Measurements from ENCODE around the gene MIDN. TPM values are rescaled to one million over a fixed set of nuclear protein-coding genes. Genes with fewer than 3 reads are reported as not detected.
A peak's percentile ranks its signal among the peaks of the same experiment; 100 is the strongest.

The MIDN gene
- total RNA-seq, 1 experiment from 2014 or later = 118 TPM

GRCh38 chr19:1254530-1255185, 6.3 kb downstream of the MIDN start:
- H3K4me3 ChIP-seq (ENCODE audit: low read depth in 2 of 2, low read length in 2 of 2) = peak overlapping the region; percentile 32 to 59; a peak in 3 of 4 replicates
- peaks cover 55% of the 10 kb centered on the region for H3K4me1 ChIP-seq (ENCODE audit: control insufficient read depth, insufficient read depth, low read length)
- H3K9me3 ChIP-seq (ENCODE audit: control insufficient read depth, insufficient read depth, low read depth, low read length) = no peaks in the 10 kb centered on the region
- H3K36me3 ChIP-seq (ENCODE audit: control insufficient read depth, insufficient read depth, low read length) = peaks cover 5% of the 10 kb centered on the region
- intact Hi-C loops (cut with micrococcal nuclease; ENCODE audit: unreplicated experiment) (no loop called here), in situ Hi-C loops (cut with HindIII; ENCODE audit: low pct_unique_long_range_greater_than_20kb, low sequenced_read_pairs) (no loop called here)
- H3K27me3 ChIP-seq (ENCODE audit: control insufficient read depth, insufficient read depth, low read length) = no peaks in the 10 kb centered on the region
- ChIA-PET POLR2A (no interaction called here), CTCF (no interaction called here)
- ATAC-seq (no peak), DNase-seq (ENCODE audit: low read depth, low spot score) (no peak)
- BruUV-seq (replicated peaks) = no TSS peak
- peak overlapping the region; percentile 62 for H3K27ac ChIP-seq (ENCODE audit: low read length)
- no peak for TF ChIP-seq SIN3A (IDR thresholded peaks at IDR 0.05; ENCODE audit: borderline replicate concordance, insufficient read depth, low read depth, low read length)
- no peak for TF ChIP-seq TCF7L2 (IDR thresholded peaks at IDR 0.05; ENCODE audit: low read depth, low read length)
- peak; percentile 29; the same call in 1 of the 2 replicates for TF ChIP-seq POLR2AphosphoS5 (IDR thresholded peaks at IDR 0.05; ENCODE audit: low read depth, low read length)

DNA sequence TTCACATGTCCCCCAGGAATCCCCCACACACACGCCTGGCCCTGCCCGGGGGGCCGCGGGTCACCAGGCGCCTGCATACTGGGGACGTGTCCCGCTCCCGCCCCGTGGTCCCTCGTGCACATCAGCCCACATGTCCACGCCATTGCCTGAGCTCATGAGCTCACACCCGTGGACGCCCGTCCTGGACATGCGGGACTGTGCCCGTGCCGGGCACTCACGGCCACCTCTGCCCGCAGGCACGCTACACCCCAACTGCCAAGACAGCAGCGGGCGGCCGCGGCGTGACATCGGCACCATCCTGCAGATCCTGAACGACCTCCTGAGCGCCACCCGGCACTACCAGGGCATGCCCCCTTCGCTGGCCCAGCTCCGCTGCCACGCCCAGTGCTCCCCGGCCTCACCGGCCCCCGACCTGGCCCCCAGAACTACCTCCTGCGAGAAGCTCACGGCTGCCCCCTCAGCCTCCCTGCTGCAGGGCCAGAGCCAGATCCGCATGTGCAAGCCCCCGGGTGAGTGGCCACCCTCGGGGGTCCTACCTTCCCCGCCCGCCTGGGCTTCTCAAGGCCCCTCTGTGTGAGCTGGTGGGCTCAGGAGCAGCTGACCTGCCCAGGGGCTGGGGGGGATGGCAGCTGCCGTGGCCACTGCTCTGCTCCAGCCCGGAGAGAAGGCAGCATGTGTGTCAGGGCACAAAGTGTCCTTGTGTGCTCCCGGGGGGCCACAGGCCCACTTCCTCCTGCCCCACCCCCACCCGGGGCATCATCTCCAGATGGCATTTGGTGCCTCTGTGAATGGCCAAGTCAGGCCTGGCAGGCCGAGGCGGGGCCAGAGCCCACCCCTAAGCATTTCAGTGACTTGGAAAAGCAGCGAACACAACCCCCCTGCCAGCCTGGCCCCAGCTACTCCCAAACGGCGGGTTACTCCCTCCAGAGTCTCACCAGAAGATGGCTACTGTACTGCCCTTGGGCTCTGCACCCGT, 7.1 kb downstream of the MIDN start:
- Histone ChIP-seq H3K4me1 (ENCODE audit: control insufficient read depth, insufficient read depth, low read length) (peaks cover 63% of the 10 kb centered on the region), H3K9me3 (ENCODE audit: control insufficient read depth, insufficient read depth, low read depth, low read length) (no peaks in the 10 kb centered on the region), H3K27ac (ENCODE audit: low read length) (peak overlapping the region; percentile 62), H3K4me3 (ENCODE audit: low read depth in 2 of 2, low read length in 2 of 2) (no peak overlapping the region), H3K27me3 (ENCODE audit: control insufficient read depth, insufficient read depth, low read length) (no peaks in the 10 kb centered on the region), H3K36me3 (ENCODE audit: control insufficient read depth, insufficient read depth, low read length) (peaks cover 2% of the 10 kb centered on the region)
- ATAC-seq (no peak), DNase-seq (ENCODE audit: low read depth, low spot score) (no peak)
- in situ Hi-C loops (cut with HindIII; ENCODE audit: low pct_unique_long_range_greater_than_20kb, low sequenced_read_pairs) = no loop called here
- ChIA-PET CTCF (no interaction called here), POLR2A (no interaction called here)
- no peak for TF ChIP-seq TCF7L2 (IDR thresholded peaks at IDR 0.05; ENCODE audit: low read depth, low read length)
- TF ChIP-seq POLR2AphosphoS5 (IDR thresholded peaks at IDR 0.05; ENCODE audit: low read depth, low read length) = 0 out of 2 replicates have a peak, but pooled peaks have one; percentile 37
- intact Hi-C loops (cut with micrococcal nuclease; ENCODE audit: unreplicated experiment) = no loop called here
- no TSS peak for BruUV-seq (replicated peaks)

GRCh38 chr19:1256646-1257474, 8.5 kb downstream of the MIDN start:
- ATAC-seq (no peak), DNase-seq (ENCODE audit: low read depth, low spot score) (no peak)
- in situ Hi-C loops (cut with HindIII; ENCODE audit: low pct_unique_long_range_greater_than_20kb, low sequenced_read_pairs) = no loop called here
- Histone ChIP-seq H3K27ac (ENCODE audit: low read length) (peak overlapping the region; percentile 89), H3K27me3 (ENCODE audit: control insufficient read depth, insufficient read depth, low read length) (no peaks in the 10 kb centered on the region), H3K9me3 (ENCODE audit: control insufficient read depth, insufficient read depth, low read depth, low read length) (no peaks in the 10 kb centered on the region), H3K36me3 (ENCODE audit: control insufficient read depth, insufficient read depth, low read length) (peaks cover 2% of the 10 kb centered on the region), H3K4me3 (ENCODE audit: low read depth in 2 of 2, low read length in 2 of 2) (peak overlapping the region in 1 of 2 experiments; percentile 18; a peak in 2 of 4 replicates), H3K4me1 (ENCODE audit: control insufficient read depth, insufficient read depth, low read length) (peaks cover 63% of the 10 kb centered on the region)
- TF ChIP-seq TCF7L2 (IDR thresholded peaks at IDR 0.05; ENCODE audit: low read depth, low read length) (no peak), REST (IDR thresholded peaks at IDR 0.05; ENCODE audit: insufficient read depth in 1 of 2, low read depth in 2 of 2, low read length in 1 of 2) (no peak), POLR2AphosphoS5 (IDR thresholded peaks at IDR 0.05; ENCODE audit: low read depth, low read length) (no peak; the same call in 1 of the 2 replicates), CTCF (IDR thresholded peaks at IDR 0.05) (no peak), SIN3A (IDR thresholded peaks at IDR 0.05; ENCODE audit: borderline replicate concordance, insufficient read depth, low read depth, low read length) (no peak)
- BruUV-seq (replicated peaks) = no TSS peak
- ChIA-PET CTCF (interaction anchor here (0.5 kb wide), 1 partner anchor 11 kb away, joined by 6 read pairs; no protein-coding TSS in a partner anchor), POLR2A (no interaction called here)
- intact Hi-C loops (cut with micrococcal nuclease; ENCODE audit: unreplicated experiment) = no loop called here

Measured in Panc1 (cell line).